Kidney (tissue), 14 donors: ENCODE measurements around the gene PGM2L1. TPM values are rescaled to one million over a fixed set of nuclear protein-coding genes. Genes with fewer than 3 reads are reported as not detected.

Experiments used
- DNase-seq, 5 donors: peaks; one replicate each; pipeline ENCODE4 v3.0.0-alpha.2; 2013 to 2020
- FAIRE-seq: peaks from 2 replicates; lab custom pipeline; 2012; peaks lifted over from hg19 to GRCh38; lab: Jason Lieb, UNC
- H3K27ac ChIP-seq, 2 donors: one replicate each; pipeline ENCODE4 v1.7.0; 2013; ENCODE audit warnings: low read depth in 2 of 2, low read length in 2 of 2, inconsistent platforms in 1 of 2
- H3K27me3 ChIP-seq: one replicate; pipeline ENCODE4 v1.7.1; 2013; ENCODE audit warnings: low read length, inconsistent platforms; ENCODE audit not compliant: control insufficient read depth, insufficient read depth
- H3K36me3 ChIP-seq, 3 donors: one replicate each; pipeline versions ENCODE4 v1.7.0 to v1.7.1; 2013; ENCODE audit warnings: low read length in 3 of 3, control low read depth in 1 of 3, inconsistent platforms in 1 of 3; ENCODE audit not compliant: insufficient read depth in 3 of 3, control insufficient read depth in 2 of 3
- H3K4me1 ChIP-seq, 3 donors: one replicate each; pipeline versions ENCODE4 v1.7.0 to v1.7.1; 2013; ENCODE audit warnings: low read length in 3 of 3, inconsistent platforms in 1 of 3, low read depth in 1 of 3; ENCODE audit not compliant: control insufficient read depth in 2 of 3, insufficient read depth in 2 of 3
- H3K4me3 ChIP-seq, 3 donors: one replicate each; pipeline versions ENCODE4 v1.7.0 to v1.8.1; 2013; ENCODE audit warnings: low read length in 3 of 3, control low read depth in 1 of 3, inconsistent platforms in 1 of 3
- H3K9ac ChIP-seq, 3 donors: one replicate each; pipeline versions ENCODE4 v1.7.0 to v1.7.1; 2013; ENCODE audit warnings: low read length in 3 of 3, control low read depth in 1 of 3, inconsistent platforms in 1 of 3
- H3K9me3 ChIP-seq, 3 donors: one replicate each; pipeline versions ENCODE4 v1.7.0 to v1.7.1; 2013; ENCODE audit warnings: low read length in 3 of 3, control low read depth in 1 of 3, inconsistent platforms in 1 of 3; ENCODE audit not compliant: control insufficient read depth in 2 of 3, insufficient read depth in 1 of 3
- intact Hi-C: fragments of 100-400 bp; cut with DNase I; formaldehyde crosslinking; loops from one replicate; pipeline ENCODE4 v1.11.1; 2022
- polyA plus RNA-seq: library from polyadenylated mRNA; stranded (reverse); fragments of 350-450 nt; fragmentation: Illumina TruSeq; extraction: RNeasy Lipid Tissue Mini Kit (QIAGEN cat#74804); gene quantifications from one replicate; pipeline ENCODE4 v1.2.3, GENCODE V29; 2014; ENCODE audit warnings: low read depth, low replicate concordance; ENCODE audit not compliant: insufficient read depth
- total RNA-seq: library from RNA; stranded (reverse); fragmentation: NEBNext Ultra II Directional; extraction: Animal tissue kit (Norgen Biotek cat#: 25700); gene quantifications from one replicate; pipeline ENCODE4 v1.2.1, GENCODE V29; 2021
- TF ChIP-seq, protein P1 (sequence below): IDR thresholded peaks from 3 replicates; pipeline ENCODE4 v1.5.1; 2012; ENCODE audit warnings: mild to moderate bottlenecking, moderate library complexity, borderline replicate concordance; ENCODE audit not compliant: insufficient read depth; ENCODE audit errors: extremely low read depth
- donor health status: control.
- donor health status: control.
- donor health status: control.
- donor health status: control.
- donor health status: control.
- donor health status: DM: yes; HTN: yes; CAD: no.
- donor health status: Normal renal cell carcinoma (clear cell type).

The PGM2L1 gene
- total and polyA plus RNA-seq, 2 donors from 2014 or later: 1.0 to 11.5 TPM

DNA sequence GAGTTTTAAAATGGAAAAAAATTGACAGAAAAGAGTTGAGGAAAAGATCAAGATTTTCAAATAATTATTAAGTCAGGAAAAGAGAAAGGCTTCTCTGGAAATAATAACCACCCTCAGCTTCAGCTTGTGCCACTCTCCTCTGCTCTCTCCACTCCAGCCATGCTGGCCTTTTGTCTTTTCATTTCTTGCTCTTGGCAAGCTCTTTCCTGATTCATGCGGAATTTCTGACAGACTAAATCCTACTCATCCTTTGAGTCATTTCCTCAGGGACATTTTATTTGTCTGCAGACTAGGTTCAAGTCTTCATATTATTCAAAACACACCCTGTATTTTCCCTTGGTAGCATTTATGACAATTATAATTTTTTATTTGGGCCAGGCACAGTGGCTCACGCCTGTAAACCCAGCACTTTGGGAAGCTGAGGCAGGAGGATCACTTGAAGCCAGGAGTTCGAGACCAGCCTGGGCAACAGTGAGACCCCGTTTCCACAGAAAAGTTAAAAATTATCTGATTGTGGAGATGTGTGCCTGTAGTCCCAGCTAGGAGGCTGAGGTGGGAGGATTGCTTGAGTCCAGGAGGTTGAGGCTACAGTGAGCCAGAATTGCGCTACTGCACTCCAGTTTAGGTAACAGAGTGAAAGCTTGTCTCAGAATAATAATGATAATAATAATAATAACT is 79.0 kb downstream of the PGM2L1 start:
- Histone ChIP-seq H3K27ac (no peak overlapping the region), H3K9me3 (peaks cover 0 to 11% (median 3%) of the 10 kb centered on the region in 3 donors), H3K36me3 (no peaks in the 10 kb centered on the region), H3K4me1 (no peaks in the 10 kb centered on the region), H3K27me3 (no peaks in the 10 kb centered on the region), H3K4me3 (no peak overlapping the region), H3K9ac (no peak overlapping the region)
- intact Hi-C loops: no loop called here
- no peak for DNase-seq
- TF ChIP-seq, protein P1, sequence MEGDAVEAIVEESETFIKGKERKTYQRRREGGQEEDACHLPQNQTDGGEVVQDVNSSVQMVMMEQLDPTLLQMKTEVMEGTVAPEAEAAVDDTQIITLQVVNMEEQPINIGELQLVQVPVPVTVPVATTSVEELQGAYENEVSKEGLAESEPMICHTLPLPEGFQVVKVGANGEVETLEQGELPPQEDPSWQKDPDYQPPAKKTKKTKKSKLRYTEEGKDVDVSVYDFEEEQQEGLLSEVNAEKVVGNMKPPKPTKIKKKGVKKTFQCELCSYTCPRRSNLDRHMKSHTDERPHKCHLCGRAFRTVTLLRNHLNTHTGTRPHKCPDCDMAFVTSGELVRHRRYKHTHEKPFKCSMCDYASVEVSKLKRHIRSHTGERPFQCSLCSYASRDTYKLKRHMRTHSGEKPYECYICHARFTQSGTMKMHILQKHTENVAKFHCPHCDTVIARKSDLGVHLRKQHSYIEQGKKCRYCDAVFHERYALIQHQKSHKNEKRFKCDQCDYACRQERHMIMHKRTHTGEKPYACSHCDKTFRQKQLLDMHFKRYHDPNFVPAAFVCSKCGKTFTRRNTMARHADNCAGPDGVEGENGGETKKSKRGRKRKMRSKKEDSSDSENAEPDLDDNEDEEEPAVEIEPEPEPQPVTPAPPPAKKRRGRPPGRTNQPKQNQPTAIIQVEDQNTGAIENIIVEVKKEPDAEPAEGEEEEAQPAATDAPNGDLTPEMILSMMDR: no peak
- no peak for FAIRE-seq

DNA sequence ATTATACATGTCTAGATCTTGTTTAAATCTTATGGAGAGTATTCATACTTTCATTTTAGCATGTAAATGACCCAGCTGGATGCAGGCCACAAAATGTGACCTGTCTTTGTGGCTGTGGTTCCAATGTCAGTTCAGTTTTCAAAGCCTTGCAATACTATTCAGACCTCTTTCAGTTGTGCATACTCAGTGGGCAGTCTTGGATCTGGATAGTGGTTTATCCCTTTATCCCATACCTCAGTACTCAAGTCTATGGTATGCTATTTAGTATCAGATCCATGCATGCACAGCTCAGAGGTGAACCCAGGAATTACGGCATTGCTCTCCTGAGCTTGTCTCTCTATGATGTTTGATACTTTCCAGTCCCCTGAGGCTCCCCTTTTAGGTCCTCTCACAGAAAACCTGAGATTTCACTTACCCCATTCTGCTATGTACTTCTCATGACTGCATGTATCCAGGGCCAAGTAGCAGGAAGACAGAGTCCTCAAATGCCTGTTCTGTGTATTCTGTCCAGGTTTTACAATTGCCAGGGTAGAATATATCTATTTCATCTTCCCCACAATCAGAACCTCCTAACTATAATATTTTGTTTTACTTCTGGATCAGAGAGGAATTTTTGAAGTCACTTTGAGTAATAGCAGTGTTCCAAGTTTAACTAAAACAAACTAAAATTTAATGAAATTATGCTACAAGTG is 79.8 kb downstream of the PGM2L1 start:
- H3K9ac ChIP-seq: no peak overlapping the region
- no peak overlapping the region for H3K4me3 ChIP-seq
- H3K4me1 ChIP-seq: no peaks in the 10 kb centered on the region
- H3K9me3 ChIP-seq: peaks cover 0 to 11% (median 3%) of the 10 kb centered on the region in 3 donors
- TF ChIP-seq, protein P1: no peak
- H3K27me3 ChIP-seq: no peaks in the 10 kb centered on the region
- FAIRE-seq: no peak
- no peak overlapping the region for H3K27ac ChIP-seq
- DNase-seq: no peak
- no peaks in the 10 kb centered on the region for H3K36me3 ChIP-seq
- intact Hi-C loops: no loop called here

DNA sequence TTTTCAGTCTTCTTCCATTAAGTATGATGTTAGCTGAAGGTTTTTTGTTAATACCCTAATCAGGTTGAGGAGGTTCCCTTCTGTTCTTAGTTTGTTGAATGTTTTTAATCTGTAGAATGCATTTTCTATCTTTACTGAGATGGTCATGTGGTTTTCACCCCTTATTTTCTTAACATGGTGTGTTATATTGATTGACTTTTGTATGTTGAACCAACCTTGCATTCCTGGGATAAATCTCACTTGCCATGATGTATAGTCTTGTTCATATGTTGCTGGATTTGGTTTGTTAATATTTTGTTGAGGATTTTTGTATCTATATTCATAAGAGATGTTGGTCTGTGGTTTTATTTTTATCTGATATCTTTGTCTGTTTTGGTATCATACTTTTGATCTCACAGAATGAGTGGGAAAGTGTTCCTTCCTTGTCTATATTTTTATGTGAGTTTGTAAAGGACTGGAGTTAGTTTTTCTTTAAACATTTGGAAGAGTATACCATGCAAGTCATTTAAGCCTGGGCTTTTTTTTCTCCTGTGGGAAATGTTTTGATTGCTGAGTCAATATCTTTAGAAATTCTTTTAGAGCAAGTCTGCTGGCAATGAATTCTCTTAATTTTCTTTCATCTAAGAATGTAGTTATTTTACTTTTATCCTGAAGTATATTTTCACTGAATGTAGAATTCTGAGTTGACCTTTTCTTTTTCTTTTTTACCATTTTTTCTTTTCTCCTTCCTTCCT is 81.3 kb downstream of the PGM2L1 start:
- Histone ChIP-seq H3K27ac (no peak overlapping the region), H3K4me3 (no peak overlapping the region), H3K9ac (no peak overlapping the region), H3K4me1 (no peaks in the 10 kb centered on the region), H3K9me3 (peaks cover 0 to 11% (median 3%) of the 10 kb centered on the region in 3 donors), H3K36me3 (no peaks in the 10 kb centered on the region), H3K27me3 (no peaks in the 10 kb centered on the region)
- DNase-seq (no peak), FAIRE-seq (no peak)
- intact Hi-C loops: no loop called here
- TF ChIP-seq, protein P1: no peak
